GM23338 (cell line): ENCODE data around the gene EPSTI1. TPM values are rescaled to one million over a fixed set of nuclear protein-coding genes. Genes with fewer than 3 reads are reported as not detected.

Source experiments
- ATAC-seq: fragments of 200-7000 bp; cut with Tn5 transposase; 3 replicates; pipeline ENCODE4 v1.9.1; 2020
- DNase-seq: peaks from one replicate; pipeline ENCODE4 v3.0.0-alpha.2; 2015; ENCODE audit warnings: low spot score
- H2AFZ ChIP-seq: fragments of 200-600 bp; sonication (generic); 2 replicates; pipeline ENCODE4 v1.8.0; 2016; ENCODE audit warnings: antibody characterized with exemption, mild to moderate bottlenecking, moderate library complexity
- H3F3A ChIP-seq: fragments of 200-600 bp; sonication (generic); replicated peaks from 2 replicates; pipeline ENCODE4 v1.8.0; 2017; ENCODE audit warnings: antibody characterized with exemption, mixed run types, low read depth
- H3K27ac ChIP-seq: fragments of 200-600 bp; sonication (generic); 2 replicates; pipeline ENCODE4 v1.6.1; 2016; ENCODE audit warnings: low read depth
- H3K27me3 ChIP-seq: fragments of 200-600 bp; sonication (generic); 2 replicates; pipeline ENCODE4 v1.8.0; 2016; ENCODE audit warnings: mild to moderate bottlenecking, mixed run types, moderate library complexity; ENCODE audit not compliant: insufficient read depth
- H3K36me3 ChIP-seq: fragments of 200-600 bp; sonication (generic); 2 replicates; pipeline ENCODE4 v1.8.0; 2016; ENCODE audit warnings: mild to moderate bottlenecking; ENCODE audit not compliant: insufficient read depth
- H3K4me1 ChIP-seq: fragments of 200-600 bp; sonication (generic); 2 replicates; pipeline ENCODE4 v1.8.0; 2016; ENCODE audit warnings: mild to moderate bottlenecking, moderate library complexity; ENCODE audit not compliant: insufficient read depth
- H3K4me2 ChIP-seq: fragments of 200-600 bp; sonication (generic); 2 replicates; pipeline ENCODE4 v1.7.1; 2017; ENCODE audit warnings: mixed run types
- H3K4me3 ChIP-seq: fragments of 200-600 bp; sonication (generic); 2 replicates; pipeline ENCODE4 v1.6.1; 2016; ENCODE audit warnings: mixed run types
- H3K79me2 ChIP-seq: fragments of 200-600 bp; sonication (generic); replicated peaks from 2 replicates; pipeline ENCODE4 v1.8.0; 2017; ENCODE audit warnings: mild to moderate bottlenecking; ENCODE audit not compliant: insufficient read depth
- H3K9me2 ChIP-seq: fragments of 200-600 bp; sonication (generic); 2 replicates; pipeline ENCODE4 v1.8.0; 2017; ENCODE audit not compliant: insufficient read depth
- H4K20me1 ChIP-seq: fragments of 200-600 bp; sonication (generic); replicated peaks from 2 replicates; pipeline ENCODE4 v1.8.0; 2017; ENCODE audit warnings: mild to moderate bottlenecking; ENCODE audit not compliant: insufficient read depth
- H3K27ac Mint-ChIP-seq: 2 replicates; pipeline ENCODE4 v1.8.0; 2020; ENCODE audit warnings: inconsistent platforms, mild to moderate bottlenecking, moderate library complexity, mixed read lengths
- H3K27me3 Mint-ChIP-seq: 3 replicates; pipeline ENCODE4 v1.8.0; 2022; ENCODE audit warnings: low read depth, mild to moderate bottlenecking, moderate library complexity, mixed read lengths, inconsistent platforms; ENCODE audit not compliant: insufficient read depth, poor library complexity
- H3K36me3 Mint-ChIP-seq: 3 replicates; pipeline ENCODE4 v1.8.0; 2021; ENCODE audit warnings: low read depth, mild to moderate bottlenecking, inconsistent platforms, moderate library complexity, mixed read lengths
- H3K4me1 Mint-ChIP-seq: 3 replicates; pipeline ENCODE4 v1.8.0; 2020; ENCODE audit warnings: mild to moderate bottlenecking, inconsistent platforms, mixed read lengths
- H3K4me3 Mint-ChIP-seq: 3 replicates; pipeline ENCODE4 v1.8.0; 2021; ENCODE audit warnings: moderate library complexity, mild to moderate bottlenecking, inconsistent platforms, mixed read lengths
- H3K9me3 Mint-ChIP-seq: 3 replicates; pipeline ENCODE4 v1.8.0; 2020; ENCODE audit warnings: moderate library complexity, mild to moderate bottlenecking, inconsistent platforms, mixed read lengths
- CREB1 ChIP-seq: fragments of 250-450 bp; sonication (Bioruptor Pico); IDR thresholded peaks from 2 replicates; pipeline ENCODE4 v1.5.0; 2020; ENCODE audit warnings: low read depth, mild to moderate bottlenecking, moderate library complexity
- CTCF ChIP-seq, 2 experiments: fragments of 200-600 bp in 1 of 2; sonication (generic) in 1 of 2; conservative IDR thresholded peaks; 2 replicates each; pipeline versions ENCODE4 v1.5.1 to v1.6.1; 2016 to 2017; ENCODE audit warnings: antibody characterized with exemption in 2 of 2, low read depth in 2 of 2, mild to moderate bottlenecking in 2 of 2, moderate library complexity in 1 of 2
- POLR2AphosphoS5 ChIP-seq: IDR thresholded peaks from 2 replicates; pipeline ENCODE4 v1.6.1; 2016; ENCODE audit warnings: antibody characterized with exemption, low read depth
- ZNF114 ChIP-seq: fragments of 250-450 bp; sonication (Bioruptor Pico); IDR thresholded peaks from 2 replicates; pipeline ENCODE4 v1.5.0; 2020; ENCODE audit warnings: mild to moderate bottlenecking, moderate library complexity
- ZNF462 ChIP-seq: fragments of 250-450 bp; sonication (Bioruptor Pico); IDR thresholded peaks from 2 replicates; pipeline ENCODE4 v1.5.0; 2020; ENCODE audit warnings: mild to moderate bottlenecking, moderate library complexity
- polyA plus RNA-seq: library from polyadenylated mRNA; unstranded; fragments of >200 nt; fragmentation: Nextera tagmentation; extraction: Ambion mirVana; gene quantifications from 2 replicates; pipeline ENCODE4 v1.2.1, GENCODE V29; 2016
- total RNA-seq: library from RNA; depleted of rRNA; stranded (reverse); fragments of >200 nt; shearing (Covaris generic); gene quantifications from 2 replicates; pipeline ENCODE4 v1.2.3, GENCODE V29; 2014

EPSTI1 gene
- total and polyA plus RNA-seq, 2 experiments from 2014 or later = 0.10 to 0.68 TPM

GRCh38 chr13:42874221-42874620 lies 117.8 kb downstream of the EPSTI1 start:
- H3K4me3 Mint-ChIP-seq = no peak overlapping the region
- no peaks in the 10 kb centered on the region for H3K9me2 ChIP-seq
- H3K4me3 ChIP-seq = no peak overlapping the region
- H3K27me3 Mint-ChIP-seq = peaks cover 12% of the 10 kb centered on the region
- H3K4me1 ChIP-seq = peaks cover 37% of the 10 kb centered on the region
- H3K9me3 Mint-ChIP-seq = peaks cover 11% of the 10 kb centered on the region; the same call in 2 of the 3 replicates
- H3K4me2 ChIP-seq = peak overlapping the region; percentile 34
- TF ChIP-seq POLR2AphosphoS5 (no peak), ZNF462 (CRISPR knock-in tag) (no peak)
- peaks cover 50% of the 10 kb centered on the region for H3K4me1 Mint-ChIP-seq
- no peak overlapping the region for H3K27ac ChIP-seq
- H2AFZ ChIP-seq = no peak overlapping the region
- no peaks in the 10 kb centered on the region for H3K36me3 ChIP-seq
- no peaks in the 10 kb centered on the region for H4K20me1 ChIP-seq
- DNase-seq (no peak), ATAC-seq (no peak)
- peaks cover 35% of the 10 kb centered on the region for H3K79me2 ChIP-seq
- no peak overlapping the region for H3K27ac Mint-ChIP-seq
- H3K27me3 ChIP-seq = no peaks in the 10 kb centered on the region
- H3F3A ChIP-seq = no peaks in the 10 kb centered on the region
- peaks cover 36% of the 10 kb centered on the region for H3K36me3 Mint-ChIP-seq

GRCh38 chr13:42873081-42873480 lies 119.0 kb downstream of the EPSTI1 start:
- peaks cover 37% of the 10 kb centered on the region for H3K4me1 ChIP-seq
- H3K27me3 Mint-ChIP-seq = peaks cover 10% of the 10 kb centered on the region
- H3K9me3 Mint-ChIP-seq = peaks cover 9% of the 10 kb centered on the region; the same call in 2 of the 3 replicates
- DNase-seq (no peak), ATAC-seq (no peak)
- peak overlapping the region; percentile 8; the same call in 1 of the 2 replicates for H3K4me3 ChIP-seq
- H3K27ac ChIP-seq = peak overlapping the region; percentile 83
- TF ChIP-seq CTCF (conservative IDR thresholded peaks at IDR 0.05; ENCODE audit: low read depth in 2 of 2) (no peak), ZNF114 (CRISPR knock-in tag) (no peak), CREB1 (no peak)
- H3K27me3 ChIP-seq = no peaks in the 10 kb centered on the region
- H3K36me3 Mint-ChIP-seq = peaks cover 43% of the 10 kb centered on the region
- peak overlapping the region; percentile 99 for H3K4me3 Mint-ChIP-seq
- H3K9me2 ChIP-seq = no peaks in the 10 kb centered on the region
- H2AFZ ChIP-seq = no peak overlapping the region
- peak overlapping the region; percentile 96 for H3K27ac Mint-ChIP-seq
- H3K4me1 Mint-ChIP-seq = peaks cover 52% of the 10 kb centered on the region
- peaks cover 35% of the 10 kb centered on the region for H3K79me2 ChIP-seq
- no peaks in the 10 kb centered on the region for H4K20me1 ChIP-seq
- no peaks in the 10 kb centered on the region for H3K36me3 ChIP-seq
- H3K4me2 ChIP-seq = peak overlapping the region; percentile 34
- no peaks in the 10 kb centered on the region for H3F3A ChIP-seq
